Osteoblast (primary cell): ENCODE measurements around the gene VAT1. TPM values are rescaled to one million over a fixed set of nuclear protein-coding genes. Genes with fewer than 3 reads are reported as not detected.

Source experiments
- DNase-seq: peaks from one replicate; pipeline ENCODE4 v3.0.0; 2011; ENCODE audit warnings: low spot score, mixed read lengths; ENCODE audit not compliant: insufficient read length; ENCODE audit errors: missing footprints
- H2AFZ ChIP-seq: 2 replicates; pipeline ENCODE4 v1.6.0; 2011; ENCODE audit warnings: mild to moderate bottlenecking, low read length
- H3K27ac ChIP-seq: 2 replicates; pipeline ENCODE4 v1.5.1; 2011; ENCODE audit warnings: mild to moderate bottlenecking, low read depth, low read length, moderate library complexity
- H3K27me3 ChIP-seq: 2 replicates; pipeline ENCODE4 v1.6.0; 2012; ENCODE audit warnings: mild to moderate bottlenecking, control low read depth, inconsistent platforms, low read length, moderate library complexity; ENCODE audit not compliant: insufficient read depth
- H3K36me3 ChIP-seq: 2 replicates; pipeline ENCODE4 v1.5.1; 2011; ENCODE audit warnings: mild to moderate bottlenecking, low read length, control low read depth, moderate library complexity; ENCODE audit not compliant: insufficient read depth
- H3K4me1 ChIP-seq: 2 replicates; pipeline ENCODE4 v1.5.1; 2011; ENCODE audit warnings: mild to moderate bottlenecking, low read length, control low read depth, moderate library complexity; ENCODE audit not compliant: insufficient read depth
- H3K4me2 ChIP-seq: 2 replicates; pipeline ENCODE4 v1.6.0; 2011; ENCODE audit warnings: mild to moderate bottlenecking, low read length; ENCODE audit not compliant: insufficient read depth
- H3K4me3 ChIP-seq: fragments of 200-600 bp; sonication (generic); 3 replicates; pipeline ENCODE4 v1.5.1; 2012; ENCODE audit warnings: mild to moderate bottlenecking, low read length, inconsistent platforms; ENCODE audit not compliant: insufficient read depth
- H3K79me2 ChIP-seq: 2 replicates; pipeline ENCODE4 v1.6.0; 2012; ENCODE audit warnings: mild to moderate bottlenecking, low read length, control low read depth, inconsistent platforms; ENCODE audit not compliant: insufficient read depth
- H3K9me3 ChIP-seq: 2 replicates; pipeline ENCODE4 v1.5.1; 2011; ENCODE audit warnings: low read depth, low read length, control low read depth
- H4K20me1 ChIP-seq: 2 replicates; pipeline ENCODE4 v1.6.0; 2012; ENCODE audit warnings: mild to moderate bottlenecking, low read length, control low read depth; ENCODE audit not compliant: insufficient read depth
- CTCF ChIP-seq: IDR thresholded peaks from 2 replicates; pipeline ENCODE4 v1.5.1; 2011; ENCODE audit warnings: mild to moderate bottlenecking, low read depth, low read length, moderate library complexity; ENCODE audit errors: extremely low read depth
- total RNA-seq: library from RNA; depleted of rRNA; stranded (reverse); fragments of >200 nt; gene quantifications from 2 replicates; pipeline ENCODE4 v1.2.3, GENCODE V29; 2012

Gene VAT1
- total RNA-seq, 1 donor = 449 TPM

- peak; percentile 31 for DNase-seq
- no peak for TF ChIP-seq CTCF
- H3K27me3 ChIP-seq = no peaks in the 10 kb centered on the region
- H4K20me1 ChIP-seq = peaks cover 5% of the 10 kb centered on the region
- H3K9me3 ChIP-seq = no peaks in the 10 kb centered on the region
- peaks cover 20% of the 10 kb centered on the region for H3K79me2 ChIP-seq
- H3K4me1 ChIP-seq = peaks cover 3% of the 10 kb centered on the region
- peaks cover 26% of the 10 kb centered on the region for H3K36me3 ChIP-seq
- H3K4me3 ChIP-seq = no peak overlapping the region
- no peak overlapping the region for H3K27ac ChIP-seq
- H3K4me2 ChIP-seq = no peak overlapping the region
- no peak overlapping the region for H2AFZ ChIP-seq
Observed at GRCh38 chr17:43011728-43012472, 10.3 kb downstream of the VAT1 start.

- H3K4me2 ChIP-seq = no peak overlapping the region
- H3K36me3 ChIP-seq = peaks cover 19% of the 10 kb centered on the region
- peak; percentile 32 for DNase-seq
- H2AFZ ChIP-seq = no peak overlapping the region
- no peak overlapping the region for H3K4me3 ChIP-seq
- H4K20me1 ChIP-seq = no peaks in the 10 kb centered on the region
- H3K9me3 ChIP-seq = no peaks in the 10 kb centered on the region
- no peak for TF ChIP-seq CTCF
- H3K4me1 ChIP-seq = peaks cover 1% of the 10 kb centered on the region
- no peak overlapping the region for H3K27ac ChIP-seq
- H3K27me3 ChIP-seq = no peaks in the 10 kb centered on the region
- H3K79me2 ChIP-seq = peaks cover 10% of the 10 kb centered on the region
Observed at GRCh38 chr17:43010667-43011308, 11.4 kb downstream of the VAT1 start.

- peak within 1 kb of the TSS; percentile 95 for H3K4me3 ChIP-seq
- H3K27ac ChIP-seq = peak within 1 kb of the TSS; percentile 95
- peaks cover 13% of the 10 kb centered on the region for H3K4me1 ChIP-seq
- peaks cover 3% of the 10 kb centered on the region for H3K79me2 ChIP-seq
- peaks cover 16% of the 10 kb centered on the region for H3K36me3 ChIP-seq
- DNase-seq = peak; percentile 88
- H4K20me1 ChIP-seq = peaks cover 8% of the 10 kb centered on the region
- peak within 1 kb of the TSS; percentile 93 for H2AFZ ChIP-seq
- TF ChIP-seq CTCF = peak; percentile 23
- H3K9me3 ChIP-seq = no peaks in the 10 kb centered on the region
- no peaks in the 10 kb centered on the region for H3K27me3 ChIP-seq
- H3K4me2 ChIP-seq = peak within 1 kb of the TSS; percentile 89
Observed at GRCh38 chr17:43006639-43007551, 15.3 kb downstream of the VAT1 start, which contains the start of gene IFI35. IFI35 (plus strand) TSS chr17:43006784; CDS start chr17:43006948, 164 bp downstream.
